ENCODE results near the gene AGBL4.

Gene AGBL4

DNA sequence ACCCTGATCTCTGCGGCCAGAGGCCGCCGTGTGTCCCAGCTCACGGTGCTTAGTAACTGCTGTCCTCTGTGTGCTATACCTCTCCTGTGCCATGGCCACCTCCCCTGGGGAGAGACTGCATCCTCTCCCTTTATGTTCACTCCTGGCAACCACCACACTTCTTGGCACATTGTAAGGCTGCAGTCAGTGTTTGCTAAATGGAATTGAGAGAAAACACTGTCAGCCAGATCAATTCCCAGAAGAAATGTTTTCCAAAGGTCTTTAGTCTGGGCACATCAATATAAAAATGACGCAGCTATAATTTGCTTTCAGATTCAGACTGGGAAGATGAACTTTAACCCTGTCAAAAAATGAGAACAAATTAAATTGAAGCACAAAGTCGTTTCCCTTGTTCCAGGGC is 1343.9 kb downstream of the AGBL4 start:
- no peak for DNase-seq (ENCODE audit: low read depth)

DNA sequence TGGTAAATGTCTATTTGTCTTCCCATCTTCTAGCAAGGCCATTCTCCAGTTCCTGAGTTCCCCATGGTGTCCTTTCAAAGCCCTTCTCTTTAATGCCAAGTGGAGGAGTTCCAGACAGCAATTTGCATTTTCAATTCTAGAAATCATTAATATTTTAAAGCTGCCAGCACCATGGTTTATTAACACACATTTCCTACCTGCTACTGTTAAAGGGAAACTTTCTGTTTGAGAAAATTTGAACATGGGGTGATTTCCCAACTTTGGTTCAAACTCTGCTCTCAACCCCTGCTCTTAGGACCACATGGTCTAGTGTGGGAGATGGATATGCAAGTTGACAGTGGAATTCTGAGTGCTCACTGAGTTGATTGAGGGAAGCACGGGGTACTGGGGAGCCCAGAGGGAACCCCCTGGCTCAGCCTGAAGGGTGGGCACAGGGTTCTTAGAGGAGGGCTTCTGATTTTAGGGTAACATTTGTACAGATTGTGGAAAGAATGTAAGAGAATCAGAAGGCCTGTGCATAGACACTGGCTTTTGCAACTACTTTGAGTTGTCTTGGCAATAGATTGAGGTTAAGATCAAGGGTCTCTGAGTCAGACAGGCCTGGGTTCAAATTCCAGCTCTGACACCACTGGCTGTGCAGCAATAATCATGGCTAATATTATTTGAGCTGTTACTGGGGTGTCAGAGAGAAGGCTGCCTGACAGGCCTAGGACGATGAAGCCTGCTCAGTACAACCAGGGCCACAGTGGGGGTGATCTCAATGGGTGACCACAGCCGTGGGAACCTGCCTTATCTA is 1344.8 kb downstream of the AGBL4 start:
- DNase-seq (ENCODE audit: low read depth): no peak

DNA sequence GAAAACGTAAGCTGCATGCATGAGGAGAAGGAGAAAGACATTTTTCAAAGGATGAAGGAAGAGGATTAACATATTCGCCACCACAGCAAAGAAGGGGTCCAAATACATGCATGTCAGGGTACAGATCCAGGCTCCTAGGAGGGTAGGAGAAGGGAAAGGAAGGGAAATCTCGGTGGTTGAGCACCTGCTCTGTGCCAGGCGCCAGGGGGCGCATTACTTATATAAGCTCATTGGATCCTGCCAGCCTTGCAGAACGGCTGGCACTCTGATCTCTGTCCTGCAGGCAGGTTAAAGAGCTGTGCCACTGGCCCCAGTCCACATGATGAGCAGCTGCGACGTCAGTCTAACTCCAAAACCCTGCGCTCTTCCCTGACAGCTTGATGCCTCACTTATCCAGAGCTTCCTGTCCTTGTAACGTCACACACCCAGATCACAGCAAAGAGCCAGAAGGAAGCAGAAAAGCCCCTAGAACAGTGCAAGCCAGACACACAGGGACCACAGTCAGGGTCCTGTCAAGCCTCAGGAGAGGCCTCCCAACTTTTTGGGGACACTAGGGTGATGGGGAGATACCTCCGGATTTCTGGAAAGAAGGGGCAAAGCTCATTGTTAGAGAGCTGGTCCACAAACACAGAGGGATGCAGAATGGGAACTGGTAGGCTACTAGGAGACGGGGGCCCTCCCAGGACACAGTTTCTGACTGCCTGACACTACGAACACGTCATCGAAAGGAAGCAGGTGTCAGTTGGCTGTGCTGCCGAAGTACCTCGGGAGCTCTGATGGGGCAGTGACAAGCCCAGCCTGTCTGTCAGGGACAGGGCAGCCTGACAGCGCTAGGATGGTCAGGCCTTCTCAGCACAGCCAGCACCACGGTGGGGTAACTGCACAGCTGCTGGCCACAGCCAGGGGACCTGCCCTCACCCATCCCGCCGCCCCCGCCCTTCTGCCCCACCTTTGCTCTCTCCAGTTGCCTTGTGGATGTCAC is 1346.2 kb downstream of the AGBL4 start:
- peak; percentile 47 for DNase-seq (ENCODE audit: low read depth)

DNA sequence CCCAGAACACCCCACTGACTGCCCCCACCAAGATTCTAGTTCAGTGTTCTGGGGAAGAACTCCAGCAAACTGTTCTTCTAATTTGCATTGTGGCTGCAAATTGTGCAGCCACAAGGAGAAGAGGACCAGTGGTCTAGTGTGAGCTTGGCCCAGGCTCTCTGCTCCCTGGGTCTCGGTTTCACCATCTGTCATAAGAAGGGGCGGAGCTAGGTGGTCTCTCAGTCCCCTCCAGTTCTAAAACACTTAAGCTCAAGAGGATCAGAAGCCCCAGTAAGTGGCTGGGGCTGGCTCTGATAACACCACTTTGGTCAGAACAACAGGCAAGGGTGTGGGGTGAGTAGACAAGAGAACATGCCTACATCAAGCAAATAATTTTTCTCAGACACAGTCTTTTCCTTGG is 1346.9 kb downstream of the AGBL4 start:
- no peak for DNase-seq (ENCODE audit: low read depth)

DNA sequence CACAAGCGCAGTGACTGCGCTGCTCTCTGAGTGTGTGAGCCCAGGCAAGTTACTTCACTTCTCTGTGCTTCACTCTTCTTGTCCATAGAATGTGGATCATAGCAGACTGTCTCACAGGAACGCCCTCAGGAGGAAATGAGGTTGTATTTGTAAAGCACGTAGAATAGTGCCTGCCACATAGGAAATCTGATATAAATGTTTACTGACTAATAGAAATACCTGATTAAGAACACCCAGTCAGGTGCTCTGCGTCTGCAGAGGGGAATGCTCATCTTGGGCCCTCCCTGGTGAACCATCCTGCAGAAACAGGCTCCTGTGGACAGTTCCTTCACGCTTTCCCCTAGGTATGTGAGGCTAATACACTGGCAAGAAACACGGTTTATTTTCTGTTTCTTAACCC is 1347.4 kb downstream of the AGBL4 start:
- no peak for DNase-seq (ENCODE audit: low read depth)

DNA sequence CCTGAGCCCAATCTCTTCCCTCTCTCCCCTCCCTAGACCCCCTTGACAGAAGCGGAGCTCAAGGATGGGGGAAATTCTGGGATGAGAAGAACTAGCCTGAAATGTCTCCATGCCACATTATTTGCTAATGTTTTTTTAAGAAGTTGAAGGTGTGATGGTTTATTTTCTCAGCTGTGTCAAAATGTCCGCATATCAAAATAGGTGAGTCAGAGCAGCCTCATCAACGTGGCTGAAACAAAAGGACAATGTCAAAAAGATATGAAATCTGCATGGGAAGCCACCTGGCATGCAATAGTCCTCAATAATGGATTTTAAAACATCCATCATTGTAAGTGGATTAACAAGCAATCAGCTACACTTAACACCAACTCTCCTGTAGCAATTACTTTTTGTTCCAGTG is 1348.5 kb downstream of the AGBL4 start:
- DNase-seq (ENCODE audit: low read depth): no peak

DNA sequence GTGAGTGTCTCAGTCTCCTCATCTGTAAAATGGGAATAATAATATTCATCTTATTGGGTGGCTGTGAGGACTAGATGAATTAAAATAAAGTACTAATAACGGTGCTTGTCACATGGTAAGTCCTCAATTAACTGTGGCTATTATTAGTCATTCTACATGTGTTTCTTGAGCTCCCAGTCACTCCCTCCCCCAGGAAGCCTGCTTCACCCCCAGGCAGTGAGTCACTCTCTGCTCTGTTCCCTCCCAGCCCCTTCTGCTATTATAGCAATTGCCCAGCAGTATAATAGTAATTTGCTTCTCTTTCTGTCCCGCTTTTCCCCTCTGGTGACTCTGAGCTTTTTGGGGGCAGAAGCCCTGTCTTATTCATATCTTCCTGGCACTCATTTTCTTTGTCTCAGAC is 1349.1 kb downstream of the AGBL4 start:
- peak; percentile 21 for DNase-seq (ENCODE audit: low read depth)

DNA sequence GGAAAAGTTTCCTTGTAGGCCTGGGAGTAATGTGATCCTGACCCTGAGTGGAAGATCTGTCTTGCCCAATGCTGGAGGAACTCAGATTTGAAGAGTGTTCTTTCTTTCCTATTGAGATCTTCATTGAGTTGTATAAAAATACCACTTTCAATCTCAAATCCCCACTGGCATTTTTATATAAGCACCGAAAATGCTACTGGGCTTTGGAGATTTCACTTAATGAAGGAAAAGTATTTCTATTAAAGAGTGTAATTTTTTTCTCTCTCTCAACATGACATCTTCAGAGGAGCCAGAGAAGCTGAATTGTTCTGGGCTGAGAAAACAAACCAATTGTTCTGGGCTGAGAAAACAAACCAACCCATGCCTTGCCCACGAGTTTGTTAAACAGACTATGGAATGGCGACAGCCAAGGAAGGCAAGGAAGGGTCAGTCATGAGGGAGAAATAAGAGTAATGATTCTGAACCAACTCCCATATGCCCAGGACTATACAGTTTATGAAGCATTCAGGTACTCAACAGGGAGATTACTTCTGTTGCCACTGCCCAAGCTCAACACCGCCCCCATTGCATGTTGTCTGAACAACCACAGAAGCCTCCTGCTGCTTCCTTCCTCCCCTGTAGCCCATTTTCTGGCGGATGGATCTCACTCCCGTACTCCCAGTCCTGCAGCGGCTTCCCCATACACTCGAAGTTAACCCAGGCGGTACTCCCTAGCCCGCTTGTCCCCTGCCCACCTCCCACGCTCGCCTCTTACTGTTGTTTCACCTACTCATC is 1350.2 kb downstream of the AGBL4 start:
- DNase-seq (ENCODE audit: low read depth): no peak

DNA sequence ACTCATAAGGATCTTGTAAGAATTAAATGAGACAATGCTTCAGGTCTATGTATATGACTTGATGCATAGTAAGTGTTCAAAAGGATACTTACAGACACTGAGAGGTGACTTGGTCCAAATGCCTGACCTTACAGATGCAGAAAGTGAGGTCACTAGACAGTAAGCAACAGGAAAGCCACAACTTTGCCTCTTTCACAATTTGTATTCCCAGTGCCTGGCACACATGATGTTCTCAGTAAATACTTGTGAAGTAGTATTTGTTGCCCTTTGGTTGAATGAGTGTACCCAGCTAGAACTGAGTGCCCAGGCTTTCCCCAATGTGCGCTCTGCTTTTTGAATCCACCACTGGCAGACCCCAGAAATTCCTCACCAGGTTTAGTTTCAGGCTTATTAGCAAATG is 1352.2 kb downstream of the AGBL4 start:
- no peak for DNase-seq (ENCODE audit: low read depth)

DNA sequence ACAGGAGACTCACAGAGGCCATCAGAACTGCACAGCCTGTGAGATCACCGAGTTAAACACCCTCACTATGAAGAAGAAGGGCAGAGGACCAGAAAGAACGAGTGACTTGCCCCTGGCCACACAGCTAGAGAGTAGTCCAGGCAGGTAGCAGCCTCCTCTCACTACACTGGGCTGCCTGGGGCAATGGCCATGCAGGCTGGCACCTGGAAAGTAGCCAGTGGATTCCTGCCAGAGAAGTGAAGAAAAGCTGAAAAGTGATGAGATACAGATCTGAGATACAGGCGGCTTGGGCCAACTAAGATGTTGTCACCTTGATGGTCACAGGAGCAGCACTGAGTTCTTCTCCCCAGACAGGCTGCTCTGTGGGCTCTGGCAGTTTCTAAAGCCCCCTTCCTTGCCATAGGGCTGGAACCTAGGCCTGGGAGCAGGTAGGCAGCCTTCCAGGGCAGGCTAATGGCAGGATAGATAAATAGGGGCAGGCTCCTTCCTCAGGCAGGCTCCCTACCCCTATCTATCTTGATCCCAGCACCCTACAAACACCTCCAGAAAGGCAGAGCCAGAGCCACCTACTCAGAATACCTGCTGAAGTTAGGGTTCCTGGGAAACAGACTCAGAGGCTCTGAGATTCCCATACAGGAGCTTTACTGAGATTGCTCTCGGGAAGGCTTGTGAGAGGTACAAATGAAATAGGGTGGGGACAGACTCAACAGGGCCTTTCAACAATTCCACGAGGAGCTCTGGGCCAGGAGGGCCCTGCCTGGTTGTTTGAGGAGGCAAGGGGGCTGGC is 1353.3 kb downstream of the AGBL4 start:
- no peak for DNase-seq (ENCODE audit: low read depth)

DNA sequence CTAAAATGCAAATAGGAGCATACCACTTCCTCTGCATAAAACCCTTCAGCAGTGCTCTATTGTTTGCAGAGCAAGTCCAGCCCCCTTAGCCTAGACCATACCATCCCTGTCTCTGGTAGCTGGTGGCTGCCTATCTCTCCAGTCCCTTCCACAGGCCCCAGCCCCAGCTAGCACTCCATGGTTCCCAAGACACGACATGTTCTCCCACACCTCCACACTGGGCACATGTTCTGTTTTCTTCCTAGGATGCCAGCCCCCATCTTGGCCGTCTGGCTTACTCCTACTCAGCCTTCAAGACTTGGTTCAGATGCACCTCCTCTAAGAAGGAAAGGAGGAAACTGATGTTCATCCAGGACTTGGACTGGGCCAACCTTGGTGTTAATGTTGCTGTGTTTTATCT is 1355.4 kb downstream of the AGBL4 start:
- DNase-seq (ENCODE audit: low read depth): no peak

DNA sequence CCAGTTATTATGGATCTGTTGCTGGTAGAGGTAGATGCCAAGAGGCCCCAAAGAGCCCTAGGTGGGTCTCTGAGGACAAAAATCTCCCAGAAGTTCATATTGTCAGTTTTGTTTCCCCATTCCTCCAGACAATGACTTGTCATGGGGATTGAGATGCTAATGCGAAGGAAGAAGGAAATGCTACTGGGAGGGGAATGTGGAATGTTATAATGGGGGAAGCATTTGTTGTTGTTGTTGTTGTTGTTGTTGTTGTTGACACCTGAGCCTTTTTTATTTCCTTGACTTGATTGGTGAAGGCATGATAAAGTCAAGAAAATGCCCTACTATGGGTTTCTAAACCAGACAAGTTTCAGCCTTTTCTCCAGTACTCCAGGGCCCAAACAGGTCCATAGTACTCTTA is 1356.0 kb downstream of the AGBL4 start:
- no peak for DNase-seq (ENCODE audit: low read depth)

DNA sequence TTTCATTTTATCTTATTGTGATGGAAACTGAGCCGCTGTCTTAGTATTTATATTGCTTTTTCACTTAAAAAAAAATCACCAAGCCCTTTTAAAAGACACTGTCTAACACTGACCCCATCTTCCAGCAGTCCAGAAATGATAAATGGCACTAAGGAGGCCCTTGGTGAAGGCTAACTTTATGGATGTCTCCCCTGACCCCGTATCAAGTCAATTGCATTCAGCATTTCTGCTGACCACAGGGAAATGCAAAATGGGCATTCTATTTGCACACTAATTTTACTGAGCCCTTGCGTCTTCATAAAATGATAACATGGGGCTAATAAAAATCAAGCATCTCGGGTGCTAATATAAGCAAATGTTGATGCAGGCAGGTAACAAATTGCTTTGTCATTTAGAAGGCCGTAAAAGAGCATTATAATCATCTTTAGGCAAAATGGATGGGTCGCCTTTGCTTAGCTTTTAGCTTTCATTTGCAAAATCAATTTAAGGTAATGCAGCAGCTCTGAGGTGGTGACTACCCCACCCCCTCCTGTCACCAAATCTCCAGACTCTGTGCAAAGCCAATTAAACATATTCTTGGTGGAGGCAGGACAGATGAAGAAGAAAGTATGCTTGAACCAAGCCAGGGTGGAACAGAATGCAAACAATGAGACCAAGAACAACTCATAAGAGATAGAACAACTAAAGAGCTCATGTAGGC is 1357.9 kb downstream of the AGBL4 start:
- DNase-seq (ENCODE audit: low read depth): no peak

DNA sequence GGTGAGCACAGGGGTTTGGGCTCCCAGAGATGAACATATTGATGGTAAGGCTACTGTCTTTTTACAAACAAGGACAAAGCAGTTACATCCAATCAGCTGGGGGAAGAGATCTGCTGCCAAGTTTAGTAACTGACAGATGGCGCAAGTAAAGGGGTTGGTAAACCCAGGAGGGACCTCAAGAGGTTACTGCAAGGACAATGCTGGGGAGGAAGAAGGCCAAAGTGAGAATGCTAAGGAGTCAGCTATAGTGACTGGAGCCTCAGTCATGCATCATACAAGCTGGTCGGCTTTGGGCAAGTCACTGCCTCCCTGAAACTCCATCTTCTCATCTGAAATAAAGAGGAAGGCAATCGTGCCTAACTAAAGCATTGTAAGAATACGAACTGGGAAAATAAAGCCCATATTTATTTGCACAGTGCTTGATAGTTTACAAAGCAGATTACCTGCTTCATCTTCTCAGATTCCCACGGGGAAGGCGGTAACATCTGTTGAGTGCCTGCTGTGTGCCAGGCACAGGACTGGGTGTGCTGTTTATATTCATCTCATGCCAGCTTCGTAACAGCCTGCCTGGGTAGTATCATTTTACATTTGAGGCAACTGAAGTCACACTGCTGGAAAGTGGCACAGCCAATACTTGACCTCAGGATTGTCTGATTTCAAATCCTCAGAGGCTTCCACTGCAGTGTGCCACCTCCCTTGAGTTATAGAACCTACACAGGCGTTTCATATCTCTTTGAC is 1361.9 kb downstream of the AGBL4 start:
- no peak for DNase-seq (ENCODE audit: low read depth)

DNA sequence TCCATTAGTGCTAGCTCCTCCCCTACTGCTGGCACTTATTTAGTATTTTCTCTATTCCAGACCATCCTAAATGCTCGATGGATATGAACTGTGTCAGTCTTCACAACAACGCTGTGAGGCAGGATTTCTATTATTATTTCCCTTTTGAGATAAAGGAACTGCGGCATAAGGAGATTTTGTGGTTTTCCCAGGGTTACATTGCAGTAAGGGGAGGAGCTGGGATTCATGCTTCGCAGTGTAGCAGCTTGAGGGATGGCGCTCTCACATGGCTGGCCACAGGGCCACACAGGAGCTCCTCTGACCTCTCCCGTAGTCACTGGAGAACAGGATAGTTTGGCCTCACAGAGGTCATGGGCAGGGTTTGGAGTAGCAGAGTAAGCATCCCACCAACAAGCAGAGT is 1364.0 kb downstream of the AGBL4 start:
- no peak for DNase-seq (ENCODE audit: low read depth)

DNA sequence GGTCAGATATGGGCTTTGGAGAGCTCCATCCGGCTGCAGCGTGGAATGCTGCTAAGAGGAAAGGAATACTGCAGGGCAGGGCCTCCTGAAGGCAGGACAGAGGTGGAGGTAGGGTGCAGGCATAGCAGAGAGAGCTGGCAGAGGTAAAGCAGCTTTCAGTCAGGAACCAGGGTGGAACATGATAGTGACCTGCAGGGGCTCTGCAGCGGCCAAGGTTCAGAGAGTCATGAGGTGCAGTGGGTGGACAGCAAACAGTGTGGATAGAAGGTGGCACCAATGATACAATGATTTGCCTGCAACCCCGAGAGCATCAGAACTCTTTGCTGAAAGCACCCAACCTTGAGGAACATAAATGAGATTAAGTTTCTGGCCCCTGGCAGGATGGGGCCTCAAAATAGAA is 1366.3 kb downstream of the AGBL4 start:
- DNase-seq (ENCODE audit: low read depth): no peak

DNA sequence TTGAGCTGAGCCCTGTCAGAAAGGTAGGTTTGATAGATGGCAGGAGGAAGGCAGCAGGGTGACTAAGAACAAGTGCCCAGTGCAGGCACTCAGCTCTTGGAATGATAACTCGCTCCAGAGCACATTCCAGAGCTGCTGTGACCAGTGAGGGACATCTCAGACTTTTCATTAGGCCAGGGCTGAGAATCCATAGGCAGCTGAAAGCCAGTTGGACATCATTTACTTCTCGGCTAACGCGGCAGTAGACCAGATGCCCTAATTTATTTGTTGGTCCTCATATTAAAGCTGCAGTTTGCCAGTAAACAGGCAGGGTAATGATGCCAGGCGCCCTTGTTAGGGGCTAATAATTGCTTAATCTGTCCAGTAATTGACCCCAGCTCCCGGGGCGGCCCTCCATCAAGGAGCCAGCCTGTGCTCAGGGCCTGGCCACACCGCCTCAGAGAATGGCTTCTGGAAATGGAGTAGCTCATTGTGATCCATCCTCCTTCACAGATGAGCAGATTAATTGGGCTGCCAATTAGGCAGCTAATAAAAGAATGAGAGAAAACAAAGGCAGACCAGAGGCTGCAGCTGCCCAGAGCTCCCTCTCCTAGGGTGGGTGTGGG is 1369.0 kb downstream of the AGBL4 start:
- no peak for DNase-seq (ENCODE audit: low read depth)

DNA sequence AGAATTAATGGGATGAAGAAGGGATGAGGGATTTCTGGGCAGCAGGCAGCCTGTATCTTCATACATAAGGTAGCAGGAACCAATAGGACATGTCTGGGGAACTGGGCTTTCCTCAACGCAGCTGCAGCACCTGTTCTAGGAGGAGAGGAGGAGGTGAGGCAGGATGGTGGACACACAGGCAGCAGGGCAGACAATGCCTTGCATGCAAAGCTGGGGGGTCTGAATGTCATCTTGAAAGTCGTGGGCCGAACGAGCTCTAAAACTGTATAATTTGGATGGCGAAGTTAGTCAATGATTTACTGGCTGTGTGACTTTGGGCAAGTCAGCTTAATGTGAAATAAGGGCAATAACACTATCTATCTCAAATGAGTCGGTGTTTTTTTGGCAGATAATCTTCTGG is 1371.4 kb downstream of the AGBL4 start:
- no peak for DNase-seq (ENCODE audit: low read depth)

DNA sequence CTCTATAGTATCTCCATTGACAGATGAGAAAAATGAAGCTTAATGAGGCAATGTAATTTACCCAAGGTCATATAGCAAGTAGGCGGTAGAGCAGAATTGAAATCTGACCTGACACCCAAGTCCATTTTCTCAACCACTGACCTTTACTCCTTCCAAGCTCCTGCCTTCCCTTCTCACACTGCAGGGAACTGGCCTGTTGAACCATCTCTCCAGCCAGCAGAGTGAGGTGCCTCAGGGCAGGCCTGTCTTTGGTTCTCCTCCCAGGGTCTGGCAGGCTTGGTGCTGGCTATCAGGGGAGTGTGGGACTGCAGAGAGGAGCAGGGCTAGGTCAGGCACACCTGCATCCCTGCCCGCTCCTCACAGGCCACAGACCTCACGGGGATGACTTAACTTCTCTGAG is 1373.9 kb downstream of the AGBL4 start:
- DNase-seq (ENCODE audit: low read depth): no peak

DNA sequence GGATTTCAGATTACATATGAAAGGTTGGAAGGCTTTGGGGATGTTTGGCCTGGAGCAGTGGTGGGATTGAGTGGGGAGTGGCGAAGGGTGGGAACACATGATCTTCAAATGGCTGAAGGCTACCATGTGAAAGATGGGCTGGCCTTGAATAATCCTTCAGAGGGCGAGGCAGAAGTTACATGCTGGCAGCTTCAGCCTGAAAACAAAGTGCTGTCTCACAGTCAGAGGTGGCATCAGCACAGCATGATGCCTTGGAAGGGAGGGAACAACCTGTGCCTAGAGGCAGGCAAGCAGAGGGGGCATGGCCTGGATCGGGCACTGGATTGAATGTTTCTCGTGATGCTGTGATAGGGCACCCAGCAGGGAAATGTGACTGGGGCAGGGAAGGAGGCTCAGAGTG is 1377.9 kb downstream of the AGBL4 start:
- no peak for DNase-seq (ENCODE audit: low read depth)
